ENCODE results near the gene ASB15.

The ASB15 gene

GRCh38 chr7:123682690-123683089, 81.1 kb downstream of the ASB15 start:
- Mint-ChIP-seq H3K9me3 (no peaks in the 10 kb centered on the region), H3K27ac (no peak overlapping the region), H3K4me3 (no peak overlapping the region), H3K36me3 (ENCODE audit: low read depth) (peaks cover 38% of the 10 kb centered on the region), H3K4me1 (no peaks in the 10 kb centered on the region), H3K27me3 (ENCODE audit: low read depth, poor library complexity) (no peaks in the 10 kb centered on the region)
- peak; percentile 53 for TF ChIP-seq CTCF (IDR thresholded peaks at IDR 0.05)
- DNase-seq = no peak

- Mint-ChIP-seq H3K36me3 (ENCODE audit: low read depth) (peaks cover 38% of the 10 kb centered on the region), H3K4me3 (no peak overlapping the region), H3K9me3 (no peaks in the 10 kb centered on the region), H3K27ac (no peak overlapping the region), H3K27me3 (ENCODE audit: low read depth, poor library complexity) (no peaks in the 10 kb centered on the region), H3K4me1 (peaks cover 4% of the 10 kb centered on the region)
- no peak for TF ChIP-seq CTCF (IDR thresholded peaks at IDR 0.05)
- no peak for DNase-seq
These were observed 85.5 kb downstream of the ASB15 start for GRCh38 chr7:123687161-123687560.

- H3K4me3 Mint-ChIP-seq = no peak overlapping the region
- peaks cover 10% of the 10 kb centered on the region for H3K4me1 Mint-ChIP-seq
- DNase-seq = no peak
- no peaks in the 10 kb centered on the region for H3K27me3 Mint-ChIP-seq (ENCODE audit: low read depth, poor library complexity)
- H3K36me3 Mint-ChIP-seq (ENCODE audit: low read depth) = peaks cover 44% of the 10 kb centered on the region
- no peak overlapping the region for H3K27ac Mint-ChIP-seq
- H3K9me3 Mint-ChIP-seq = no peaks in the 10 kb centered on the region
- TF ChIP-seq CTCF (IDR thresholded peaks at IDR 0.05) = no peak
These were observed 86.1 kb downstream of the ASB15 start for GRCh38 chr7:123687727-123688126.
